Keratinocyte (primary cell): ENCODE results near the gene SMARCC1.

ENCODE experiments used
- EZH2 ChIP-seq: IDR thresholded peaks from one replicate; pipeline ENCODE4 v1.6.1; 2012; ENCODE audit warnings: inconsistent platforms, mild to moderate bottlenecking, low read length, moderate library complexity
- TF ChIP-seq, protein P1 (sequence below), 3 experiments: IDR thresholded peaks in 1 of 3; conservative IDR thresholded peaks in 1 of 3; optimal IDR thresholded peaks in 1 of 3; 2 replicates in 2 of 3; 3 replicates in 1 of 3; pipeline versions ENCODE3 to v1.5.1; 2011; ENCODE audit warnings: low read length in 3 of 3, mild to moderate bottlenecking in 3 of 3, moderate library complexity in 2 of 3, control low read depth in 1 of 3, inconsistent platforms in 1 of 3; ENCODE audit not compliant: insufficient read depth in 2 of 3; ENCODE audit errors: extremely low read depth in 1 of 3

DNA sequence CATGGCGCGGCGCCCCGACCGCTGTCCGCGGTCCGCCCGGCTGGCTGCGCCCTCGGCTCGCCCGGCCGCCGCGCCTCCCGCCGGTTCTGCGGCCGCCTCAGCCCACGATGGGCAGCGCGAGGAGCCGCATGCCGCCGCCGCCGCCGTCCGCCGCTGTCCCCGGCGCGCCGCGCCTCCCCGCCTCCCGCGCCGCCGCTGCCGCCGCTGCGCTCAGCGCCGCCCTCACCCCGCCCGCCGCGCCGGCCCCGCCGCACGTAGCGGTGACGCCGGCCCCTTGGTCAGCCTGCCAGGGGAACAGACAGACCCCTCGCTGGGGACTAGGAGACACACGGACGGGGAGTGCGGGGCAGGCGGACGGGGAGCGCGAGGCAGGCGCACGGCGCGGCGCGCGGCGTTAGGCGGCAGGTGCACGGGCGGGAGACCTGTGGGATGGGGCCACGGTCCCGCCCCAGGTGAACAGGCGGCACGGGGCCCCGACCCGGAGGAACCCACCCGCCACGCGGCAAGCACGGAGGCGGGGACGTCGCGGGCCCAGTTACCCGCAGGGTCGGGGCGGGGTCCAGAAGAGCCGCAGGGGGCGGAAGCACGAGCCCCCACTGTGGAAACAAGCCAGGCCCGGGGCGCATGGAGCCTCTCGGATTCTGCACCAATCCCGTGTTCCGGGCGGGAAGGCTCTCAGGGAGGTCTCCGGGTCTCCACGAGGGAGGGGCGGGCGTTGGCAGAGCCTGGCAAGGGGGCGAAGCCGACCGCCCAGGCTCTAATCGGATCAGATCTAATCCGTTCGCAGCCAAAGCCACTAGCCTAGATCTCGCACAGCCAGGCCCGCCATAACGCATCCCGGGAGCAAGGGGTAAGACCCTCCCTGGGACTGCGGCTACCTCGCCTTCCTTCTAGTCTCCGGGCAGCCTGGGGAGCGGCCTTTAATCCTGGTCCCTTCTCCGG, 202.7 kb downstream of the SMARCC1 start, which contains the start of gene CSPG5:
- TF ChIP-seq, protein P1, sequence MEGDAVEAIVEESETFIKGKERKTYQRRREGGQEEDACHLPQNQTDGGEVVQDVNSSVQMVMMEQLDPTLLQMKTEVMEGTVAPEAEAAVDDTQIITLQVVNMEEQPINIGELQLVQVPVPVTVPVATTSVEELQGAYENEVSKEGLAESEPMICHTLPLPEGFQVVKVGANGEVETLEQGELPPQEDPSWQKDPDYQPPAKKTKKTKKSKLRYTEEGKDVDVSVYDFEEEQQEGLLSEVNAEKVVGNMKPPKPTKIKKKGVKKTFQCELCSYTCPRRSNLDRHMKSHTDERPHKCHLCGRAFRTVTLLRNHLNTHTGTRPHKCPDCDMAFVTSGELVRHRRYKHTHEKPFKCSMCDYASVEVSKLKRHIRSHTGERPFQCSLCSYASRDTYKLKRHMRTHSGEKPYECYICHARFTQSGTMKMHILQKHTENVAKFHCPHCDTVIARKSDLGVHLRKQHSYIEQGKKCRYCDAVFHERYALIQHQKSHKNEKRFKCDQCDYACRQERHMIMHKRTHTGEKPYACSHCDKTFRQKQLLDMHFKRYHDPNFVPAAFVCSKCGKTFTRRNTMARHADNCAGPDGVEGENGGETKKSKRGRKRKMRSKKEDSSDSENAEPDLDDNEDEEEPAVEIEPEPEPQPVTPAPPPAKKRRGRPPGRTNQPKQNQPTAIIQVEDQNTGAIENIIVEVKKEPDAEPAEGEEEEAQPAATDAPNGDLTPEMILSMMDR (optimal IDR thresholded peaks at IDR 0.05 in 1 of 3, IDR thresholded peaks at IDR 0.05 in 1 of 3, conservative IDR thresholded peaks at IDR 0.05 in 1 of 3; ENCODE audit: extremely low read depth in 1 of 3, insufficient read depth in 2 of 3, low read length in 3 of 3) = no peak
- TF ChIP-seq EZH2 = peak; percentile 90
